ENCODE results near the gene OR14A2.
"Not testable (repeated sequence)": the region's sequence is repeated elsewhere in the genome, so short reads cannot be mapped to it uniquely, and the experiment has no call there.

Gene OR14A2
- total RNA-seq = 0 reads per million in 3 experiments

DNA sequence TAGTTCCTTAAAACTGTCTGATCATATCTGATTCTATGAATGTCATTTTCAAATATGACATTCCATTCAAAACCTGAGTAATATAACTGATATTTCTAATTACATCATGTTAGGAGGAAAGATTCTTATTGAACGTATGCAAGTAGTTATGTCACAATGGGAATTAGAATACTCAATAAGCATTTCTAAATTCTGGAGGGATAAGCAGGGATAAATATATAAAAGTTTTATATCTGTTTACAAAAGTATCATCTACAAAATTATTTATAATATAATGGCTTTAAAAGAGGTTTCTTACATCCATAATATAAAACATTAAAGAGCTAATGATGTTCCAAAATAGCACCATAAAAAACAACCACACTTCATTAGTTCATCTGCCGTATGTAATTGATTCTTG, at the start of gene OR14A2:
TSS of gene OR14A2 (minus strand) at position 101 of the 400 bp plus-strand sequence.
- no peak for DNase-seq

DNA sequence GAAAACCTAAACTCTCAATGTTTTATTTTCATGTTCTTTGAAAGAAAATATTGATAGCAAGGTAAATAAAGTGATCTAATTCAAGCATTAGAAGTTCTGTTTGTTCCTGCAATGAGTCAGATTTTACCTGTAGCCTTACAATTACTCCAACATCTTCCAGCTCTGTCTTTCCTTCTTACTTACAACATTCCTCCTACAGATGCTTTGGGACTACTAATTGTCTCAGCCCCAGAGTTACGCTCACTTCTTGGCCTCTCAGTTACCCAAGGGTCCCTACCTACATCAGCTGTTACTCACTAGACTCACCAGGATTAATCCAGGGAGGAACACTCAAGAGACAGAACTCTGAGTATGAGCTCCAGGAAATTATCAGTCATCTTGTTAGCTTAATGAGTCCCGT, 49.6 kb upstream of the OR14A2 start:
- no peak for DNase-seq

DNA sequence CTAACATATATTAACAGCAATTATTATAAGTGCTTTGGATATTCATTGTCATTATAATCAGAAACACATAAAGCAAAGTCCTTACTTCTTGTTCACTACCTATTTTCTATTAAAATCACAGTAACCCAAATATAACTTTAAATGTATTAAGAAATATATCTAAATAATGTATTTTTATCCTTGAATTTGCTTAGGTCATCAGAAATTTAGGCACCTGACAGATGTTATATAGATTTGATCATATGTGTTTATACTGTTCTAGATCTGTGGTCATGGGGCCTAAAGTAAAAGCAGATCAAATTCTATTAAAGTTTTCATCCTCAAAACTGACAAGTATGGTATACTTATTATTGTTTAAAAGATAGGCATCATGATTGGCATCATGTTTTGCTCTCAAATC, 21.7 kb upstream of the OR14A2 start:
- no peak for DNase-seq

DNA sequence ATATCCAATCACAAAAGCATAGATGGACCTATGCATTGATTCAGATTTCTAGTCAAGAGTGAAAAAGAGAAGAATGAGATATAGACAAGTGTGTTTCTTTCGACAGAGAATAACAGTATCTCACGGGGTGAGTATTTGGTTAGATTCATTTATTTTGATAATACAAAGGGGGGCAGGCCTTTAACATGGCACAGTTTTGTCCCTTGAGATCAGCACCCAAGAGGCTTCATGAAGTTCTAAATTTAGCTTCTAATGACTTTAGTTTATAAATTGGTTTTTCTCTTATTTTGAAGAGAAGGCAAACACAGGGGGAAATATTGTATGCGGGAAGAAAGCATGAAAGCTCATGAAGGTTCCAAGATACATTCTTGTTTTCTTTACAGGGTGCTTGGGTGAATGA, 12.5 kb upstream of the OR14A2 start, which contains the start of gene OR1C1:
TSS of gene OR1C1 (minus strand) at position 101 of the 400 bp plus-strand sequence. CDS start 2,150 bp downstream, outside the sequence.
- DNase-seq = no peak

DNA sequence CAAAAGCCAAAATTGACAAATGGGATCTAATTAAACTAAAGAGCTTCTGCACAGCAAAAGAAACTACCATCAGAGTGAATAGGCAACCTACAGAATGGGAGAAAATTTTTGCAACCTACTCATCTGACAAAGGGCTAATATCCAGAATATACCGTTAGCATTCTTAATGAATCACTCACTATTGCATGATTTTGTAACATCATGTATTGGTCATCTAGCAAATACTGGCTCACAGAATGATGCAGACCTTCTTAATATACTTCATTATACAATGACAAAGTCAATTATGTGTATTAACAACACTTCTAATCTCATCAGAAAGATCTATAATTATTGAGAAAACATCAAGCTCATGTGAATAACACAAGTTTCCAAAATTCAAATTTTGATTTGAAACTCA, 6.4 kb upstream of the OR14A2 start:
- not testable (repeated sequence) for DNase-seq

DNA sequence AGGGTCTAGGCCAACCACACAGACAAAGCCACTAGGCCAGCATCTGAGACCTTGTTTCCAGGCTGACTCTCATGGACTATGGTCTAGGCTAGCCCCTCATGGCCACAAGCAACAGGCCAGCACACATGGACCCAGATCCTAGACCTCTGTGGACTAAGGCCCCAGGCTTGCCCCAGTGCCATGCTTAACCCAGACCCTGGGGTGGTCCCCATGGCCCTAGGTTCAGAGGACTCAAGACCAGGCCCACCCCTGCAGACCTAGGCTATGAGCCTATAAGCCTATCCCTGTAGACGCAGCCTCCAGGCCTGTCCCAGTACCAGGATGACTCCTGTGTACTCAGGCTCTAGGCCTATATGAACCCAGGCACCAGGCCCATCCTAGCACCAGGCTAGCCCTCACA, 1.9 kb upstream of the OR14A2 start:
- DNase-seq = no peak

DNA sequence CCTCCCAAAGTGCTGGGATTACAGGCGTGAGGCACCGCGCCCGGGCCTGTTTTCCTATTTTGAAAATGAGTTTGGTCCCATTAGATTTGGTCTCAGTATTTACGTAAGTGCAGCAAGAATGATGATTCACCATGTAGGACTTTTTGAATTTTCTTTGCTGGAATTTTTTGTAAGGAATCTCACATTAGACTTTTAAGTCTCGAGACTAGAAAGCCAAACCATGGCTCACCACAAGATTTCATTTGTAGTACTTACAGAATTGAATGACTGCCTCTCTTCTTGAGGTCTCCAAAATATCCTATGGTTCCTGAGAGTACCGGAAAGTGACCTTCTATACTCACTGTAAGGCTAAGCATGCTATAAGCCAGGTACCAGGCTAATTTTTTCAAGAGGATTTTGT, 325 bp downstream of the OR14A2 start:
- DNase-seq = no peak

DNA sequence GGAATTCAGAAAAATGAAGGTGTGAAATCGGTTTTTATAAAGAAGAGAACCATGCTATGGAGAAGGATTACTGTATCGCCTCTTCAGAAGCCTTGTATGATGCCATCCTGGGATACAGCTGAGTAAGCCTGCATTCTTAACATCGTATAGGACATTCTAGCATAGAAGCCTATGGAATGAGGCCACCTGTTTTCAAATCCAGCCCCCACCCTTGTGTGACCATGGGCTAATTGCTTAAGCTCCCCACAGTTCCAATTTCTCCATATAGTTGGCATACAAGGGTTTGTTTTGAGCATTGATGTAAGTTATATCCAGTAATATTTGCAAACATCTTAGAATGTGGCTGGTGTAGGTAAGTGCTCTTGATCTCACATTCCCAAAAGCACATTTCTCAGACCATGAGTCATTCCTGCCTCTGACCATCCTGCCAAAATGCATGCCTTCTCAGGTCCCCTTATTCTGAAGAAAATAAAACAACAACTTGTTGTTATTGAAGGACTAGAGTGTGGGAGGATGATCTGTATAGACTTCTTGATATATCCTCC, 1.5 kb downstream of the OR14A2 start:
- DNase-seq = no peak

DNA sequence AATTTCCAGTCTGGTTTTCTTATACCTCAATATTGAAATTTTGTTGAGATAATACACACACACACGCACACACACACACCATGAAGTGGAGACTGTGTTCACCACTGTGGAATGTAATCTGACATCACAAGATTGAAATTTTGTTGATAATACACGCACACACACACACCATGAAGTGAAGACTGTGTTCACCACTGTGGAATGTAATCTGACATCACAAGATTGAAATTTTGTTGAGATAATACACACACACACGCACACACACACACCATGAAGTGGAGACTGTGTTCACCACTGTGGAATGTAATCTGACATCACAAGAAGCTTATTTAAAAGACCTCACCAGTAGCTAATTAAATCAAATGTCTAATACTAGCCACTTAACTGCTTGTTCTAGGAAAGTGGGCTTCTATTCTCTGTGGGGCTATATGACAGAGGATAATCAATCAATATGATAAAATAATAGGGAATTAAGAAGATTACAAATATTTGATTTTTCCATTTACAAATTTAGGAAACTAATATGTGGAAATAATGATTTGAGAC, 5.7 kb downstream of the OR14A2 start:
- not testable (repeated sequence) for DNase-seq

DNA sequence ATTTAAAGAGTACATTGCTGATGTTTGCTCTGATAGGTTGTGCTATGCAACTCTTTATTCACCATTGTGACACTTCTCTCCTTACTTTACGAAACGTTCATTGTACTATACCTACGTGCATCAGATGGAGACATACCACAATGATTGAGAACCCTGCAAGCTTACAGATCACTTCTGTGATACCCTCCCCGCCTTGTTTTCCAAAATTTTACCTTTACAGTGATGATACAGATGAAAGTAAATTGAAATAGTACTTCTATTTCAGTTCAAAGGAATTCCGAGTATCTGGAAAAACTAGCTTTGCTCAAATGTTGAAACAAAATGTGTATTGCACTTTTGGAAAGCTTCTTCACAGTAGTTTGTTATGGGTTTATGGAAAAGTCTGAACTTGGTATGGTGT, 6.2 kb downstream of the OR14A2 start:
- no peak for DNase-seq

DNA sequence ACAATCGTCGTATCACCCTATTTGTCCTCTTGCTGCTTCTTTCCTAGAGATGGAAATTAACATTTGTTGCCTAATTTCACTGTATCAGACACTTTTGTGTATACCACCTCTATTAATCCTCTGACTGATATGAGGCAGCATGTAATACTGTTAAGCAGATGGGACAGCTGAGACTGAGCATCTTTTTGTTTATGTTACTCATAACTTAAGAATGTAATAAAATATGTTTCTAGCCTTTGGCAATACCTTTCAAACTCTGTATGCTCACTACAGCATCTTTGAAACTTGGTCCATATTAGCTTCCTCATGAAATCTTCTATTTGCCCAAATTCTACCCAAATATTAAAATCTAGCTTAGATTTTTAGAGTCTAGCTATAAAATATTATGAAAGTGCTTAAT, 7.2 kb downstream of the OR14A2 start:
- DNase-seq = no peak

DNA sequence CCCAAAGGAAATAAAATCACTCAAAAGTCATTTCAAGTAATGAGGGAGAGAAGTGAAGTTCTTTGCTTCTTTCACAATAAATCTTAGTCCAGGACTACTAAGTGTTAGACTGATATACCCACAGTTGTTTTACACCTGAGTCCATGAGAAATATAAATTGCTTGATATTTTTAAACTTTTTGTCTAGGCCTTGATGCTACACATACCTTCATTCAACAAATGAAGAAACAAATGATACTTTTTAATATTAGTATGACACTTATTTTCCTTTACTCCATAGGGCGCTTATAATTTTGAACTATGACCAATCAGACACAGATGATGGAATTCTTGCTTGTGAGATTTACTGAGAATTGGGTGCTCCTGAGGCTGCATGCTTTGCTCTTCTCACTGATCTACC, 9.6 kb downstream of the OR14A2 start, which contains the start of gene OR14K1:
TSS of gene OR14K1 (plus strand) at position 301 of the 400 bp plus-strand sequence. CDS start at position 301, 0 bp downstream.
- DNase-seq = no peak

DNA sequence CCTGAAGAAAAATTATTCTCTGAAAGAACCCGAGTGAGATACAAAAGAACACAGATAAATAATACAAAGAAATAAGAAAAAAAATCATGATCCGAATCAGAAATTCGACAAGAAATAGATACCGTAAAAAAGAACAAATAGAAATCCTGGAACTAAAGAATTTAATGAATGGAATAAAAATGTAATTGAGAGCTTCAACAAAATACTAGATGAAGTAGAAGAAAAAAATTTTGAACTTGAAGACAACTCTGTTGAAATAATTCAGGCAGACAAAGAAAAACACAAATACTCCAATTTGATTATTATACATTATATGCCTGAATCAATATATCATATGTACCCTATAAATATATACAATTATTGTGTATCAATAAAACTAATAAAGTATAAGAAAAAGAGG, 26.7 kb downstream of the OR14A2 start:
- no peak for DNase-seq

DNA sequence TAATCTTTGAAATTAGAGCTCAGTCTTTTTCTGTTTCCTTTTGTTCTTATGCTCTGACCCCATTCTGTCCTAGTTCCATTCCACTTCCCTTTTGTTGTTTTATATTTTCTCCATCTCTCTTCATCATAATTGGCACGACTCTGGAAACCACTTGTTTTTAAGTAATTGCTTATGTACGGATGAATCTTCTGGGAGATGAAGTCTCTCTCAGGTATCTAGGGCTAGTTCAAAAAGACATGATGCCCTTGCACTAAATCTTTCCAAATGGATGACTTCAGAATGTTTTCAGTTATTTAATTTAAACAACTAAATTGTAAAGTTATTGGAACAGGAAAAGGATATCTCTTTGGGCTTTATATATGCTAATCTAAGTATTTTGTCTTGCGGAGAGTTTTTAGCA, 31.4 kb downstream of the OR14A2 start, which contains the start of gene OR6F1:
TSS of gene OR6F1 (minus strand) at position 101 of the 400 bp plus-strand sequence. CDS start 3,891 bp downstream, outside the sequence.
- no peak for DNase-seq

DNA sequence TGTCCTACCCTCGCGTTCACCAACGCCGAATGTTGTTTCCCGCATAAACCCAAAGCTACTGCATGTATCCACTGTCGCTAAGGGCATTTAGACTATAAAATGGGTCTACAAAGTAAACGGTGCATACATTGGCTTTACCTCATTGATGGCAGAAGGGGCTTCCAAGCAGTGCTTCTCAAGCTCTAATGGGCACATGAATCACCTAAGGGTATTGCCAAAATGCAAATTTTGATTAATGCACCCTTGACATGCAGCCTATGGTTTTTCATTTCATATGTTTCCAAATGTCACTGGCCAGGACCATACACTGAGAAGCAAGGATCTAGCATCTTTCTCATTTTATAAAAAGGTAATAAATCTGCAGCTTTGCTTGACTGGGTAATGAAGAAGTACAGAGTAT, 34.2 kb downstream of the OR14A2 start:
- no peak for DNase-seq

DNA sequence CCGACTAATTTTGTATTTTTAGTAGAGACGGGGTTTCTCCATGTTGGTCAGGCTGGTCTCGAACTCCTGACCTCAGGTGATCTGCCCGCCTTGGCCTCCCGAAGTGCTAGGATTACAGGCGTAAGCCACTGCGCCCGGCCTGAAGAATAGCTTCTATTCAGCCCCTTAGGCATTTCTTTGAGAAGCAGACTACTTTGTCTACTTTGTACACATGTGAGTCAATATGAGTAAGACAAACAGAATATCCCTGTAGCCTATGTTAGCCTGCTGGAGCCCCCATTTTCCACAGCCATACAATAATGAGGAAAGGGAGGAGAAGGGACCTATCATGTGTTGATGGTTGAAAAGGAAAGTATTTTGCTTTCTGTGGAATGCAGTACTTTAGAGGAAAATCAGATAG, 37.3 kb downstream of the OR14A2 start:
- not testable (repeated sequence) for DNase-seq

DNA sequence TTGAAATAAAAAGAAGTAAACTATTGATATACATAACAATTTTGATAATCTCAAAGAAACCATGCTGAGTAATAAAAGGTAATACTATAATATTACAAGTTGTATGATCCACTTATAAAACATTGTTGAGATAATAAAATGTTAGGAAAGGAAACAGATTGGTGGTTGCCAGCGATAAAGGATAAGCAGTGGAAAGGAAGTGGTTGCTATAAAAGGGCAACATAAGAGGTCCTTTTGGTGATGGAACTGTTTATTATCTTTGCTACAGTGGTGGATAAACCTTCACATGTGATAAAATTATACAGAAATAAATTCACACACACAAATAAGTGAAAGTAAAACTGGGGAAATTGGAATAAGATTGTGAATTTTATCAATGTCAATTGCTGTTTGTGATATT, 46.6 kb downstream of the OR14A2 start:
- DNase-seq = no peak

DNA sequence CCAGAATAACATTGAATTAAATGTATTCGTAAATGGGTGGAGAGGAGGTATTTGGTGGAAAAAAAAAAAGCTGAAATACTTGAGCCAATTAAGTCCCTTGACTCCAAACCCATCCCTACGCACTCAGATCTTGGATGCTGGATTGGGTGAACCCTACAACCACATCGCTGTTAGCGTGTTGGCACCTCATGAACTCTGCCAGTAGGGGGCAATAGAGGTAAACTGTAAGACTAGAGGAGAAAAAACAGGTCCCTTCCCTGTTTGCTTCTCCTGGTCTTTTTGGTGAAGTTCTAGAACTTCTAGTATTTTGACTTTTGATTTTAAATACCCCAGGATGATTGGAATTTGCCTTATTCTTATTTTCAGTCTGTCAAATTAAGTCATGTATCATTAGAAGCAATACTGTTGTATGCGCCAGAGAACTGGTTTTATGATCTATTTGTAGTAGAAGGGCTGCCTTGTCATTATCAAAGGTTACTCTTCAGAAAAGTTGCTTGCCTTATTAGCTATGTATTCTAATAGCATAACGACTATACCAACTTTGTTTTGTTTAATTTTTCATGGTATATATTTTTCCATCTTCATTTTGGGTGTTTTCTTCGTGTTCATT, 66.5 kb downstream of the OR14A2 start:
- peak; percentile 1 for DNase-seq

DNA sequence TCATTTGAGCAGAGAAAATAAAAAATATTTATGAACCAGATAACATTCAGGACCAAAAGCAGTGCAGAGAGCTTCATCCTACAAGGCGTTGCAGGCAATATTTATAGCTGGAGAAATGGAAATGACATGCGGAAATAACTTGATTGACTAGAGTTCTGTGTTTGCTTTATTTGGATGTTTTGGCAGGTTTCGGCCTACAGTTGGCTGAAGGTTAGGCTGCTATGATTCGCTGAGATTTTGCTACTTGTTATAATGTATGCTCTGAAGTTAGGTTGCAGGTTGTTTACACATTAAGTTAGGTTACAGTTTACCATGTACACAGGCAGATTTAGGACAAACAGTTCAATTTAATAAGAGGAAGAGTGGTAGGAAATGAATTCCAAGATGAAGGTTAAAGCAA, 67.8 kb downstream of the OR14A2 start:
- no peak for DNase-seq

DNA sequence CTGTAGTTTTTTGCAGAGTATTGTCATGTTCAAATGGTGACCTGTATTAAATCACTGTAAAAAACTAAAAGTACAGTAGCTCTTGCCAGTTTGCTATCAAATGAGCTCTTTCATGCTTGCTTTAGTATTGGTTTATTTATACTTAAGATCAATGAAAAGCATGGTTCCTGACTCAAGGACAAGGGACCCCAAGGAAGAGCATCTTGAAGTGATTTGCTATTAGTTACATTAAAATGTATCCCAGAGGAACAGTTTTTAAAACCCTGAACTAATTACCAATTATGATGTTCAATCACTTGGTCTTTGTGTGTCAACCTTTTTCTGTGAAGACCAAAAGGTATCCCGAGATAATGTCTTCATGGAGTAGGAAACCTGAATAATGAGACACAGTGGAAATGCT, 68.3 kb downstream of the OR14A2 start, which contains the start of gene OR13G1:
TSS of gene OR13G1 (minus strand) at position 101 of the 400 bp plus-strand sequence. CDS start 6,698 bp downstream, outside the sequence.
- DNase-seq = no peak
